GM12891 (cell line): ENCODE data around the gene CAMTA1.

Source experiments
- POLR2A ChIP-seq: IDR thresholded peaks from 2 replicates; pipeline ENCODE4 v1.6.1; 2011; ENCODE audit warnings: low read depth, low read length, control low read depth
- POLR2AphosphoS5 ChIP-seq: IDR thresholded peaks from 2 replicates; pipeline ENCODE4 v1.6.1; 2011; ENCODE audit warnings: low read depth, low read length, control low read depth
- SPI1 ChIP-seq: IDR thresholded peaks from 2 replicates; pipeline ENCODE4 v1.6.1; 2011; ENCODE audit warnings: low read depth, low read length, control low read depth
- TAF1 ChIP-seq: IDR thresholded peaks from 2 replicates; pipeline ENCODE4 v1.6.1; 2011; ENCODE audit warnings: low read depth, low read length, control low read depth

GRCh38 chr1:7365706-7366105, 580.5 kb downstream of the CAMTA1 start:
- TF ChIP-seq POLR2AphosphoS5 (no peak), TAF1 (no peak), SPI1 (no peak), POLR2A (no peak)
